ENCODE measurements around the gene PARD6B. TPM values are rescaled to one million over a fixed set of nuclear protein-coding genes. Genes with fewer than 3 reads are reported as not detected.
"Not testable (repeated sequence)": the region's sequence is repeated elsewhere in the genome, so short reads cannot be mapped to it uniquely, and the experiment has no call there.

The PARD6B gene
- polyA plus RNA-seq, 1 donor from 2014 or later: 5.9 TPM

- Histone ChIP-seq H3K36me3 (ENCODE audit: insufficient read depth, low read length) (no peaks in the 10 kb centered on the region), H4K20me1 (ENCODE audit: insufficient read depth) (no peaks in the 10 kb centered on the region), H3K4me2 (ENCODE audit: low read length) (no peak overlapping the region), H3K27me3 (ENCODE audit: insufficient read depth, low read depth, low read length) (no peaks in the 10 kb centered on the region), H3K9me2 (ENCODE audit: insufficient read depth, low read length) (no peaks in the 10 kb centered on the region), H3F3A (ENCODE audit: insufficient read depth, low read length, poor library complexity, severe bottlenecking) (no peaks in the 10 kb centered on the region), H3K27ac (ENCODE audit: low read length) (no peak overlapping the region), H2AFZ (ENCODE audit: low read depth, low read length) (no peak overlapping the region), H3K79me2 (replicated peaks; ENCODE audit: insufficient read depth, low read length) (no peaks in the 10 kb centered on the region), H3K4me3 (ENCODE audit: low read length) (no peak overlapping the region), H3K9ac (ENCODE audit: low read length) (no peak overlapping the region), H3K9me3 (ENCODE audit: low read length) (no peaks in the 10 kb centered on the region)
- TF ChIP-seq MXI1 (conservative IDR thresholded peaks at IDR 0.05; ENCODE audit: poor library complexity, severe bottlenecking): no peak
- no peak for TF ChIP-seq EZH2 (IDR thresholded peaks at IDR 0.05; ENCODE audit: borderline replicate concordance, insufficient read depth, low read length, poor library complexity, severe bottlenecking)
- TF ChIP-seq RAD21 (conservative IDR thresholded peaks at IDR 0.05): no peak
- no peak for TF ChIP-seq POLR2AphosphoS5 (IDR thresholded peaks at IDR 0.05)
- TF ChIP-seq CTCF (IDR thresholded peaks at IDR 0.05; ENCODE audit: poor library complexity, severe bottlenecking): no peak
- TF ChIP-seq SMC3 (conservative IDR thresholded peaks at IDR 0.05; ENCODE audit: poor library complexity): no peak
- no peak for TF ChIP-seq REST (IDR thresholded peaks at IDR 0.05; ENCODE audit: borderline replicate concordance)
- TF ChIP-seq TAF1 (IDR thresholded peaks at IDR 0.05; ENCODE audit: low read depth): no peak
- no peak for TF ChIP-seq EP300 (conservative IDR thresholded peaks at IDR 0.05; ENCODE audit: poor library complexity, severe bottlenecking)
Observed at GRCh38 chr20:50799890-50800550, 68.6 kb downstream of the PARD6B start.

GRCh38 chr20:50800986-50801746 is 69.8 kb downstream of the PARD6B start:
- not testable (repeated sequence) for H3F3A ChIP-seq (ENCODE audit: insufficient read depth, low read length, poor library complexity, severe bottlenecking); H4K20me1 ChIP-seq (ENCODE audit: insufficient read depth); H2AFZ ChIP-seq (ENCODE audit: low read depth, low read length); H3K27me3 ChIP-seq (ENCODE audit: insufficient read depth, low read depth, low read length); H3K27ac ChIP-seq (ENCODE audit: low read length); H3K9ac ChIP-seq (ENCODE audit: low read length); H3K4me3 ChIP-seq (ENCODE audit: low read length); H3K79me2 ChIP-seq (replicated peaks; ENCODE audit: insufficient read depth, low read length); H3K4me2 ChIP-seq (ENCODE audit: low read length); H3K9me2 ChIP-seq (ENCODE audit: insufficient read depth, low read length); H3K9me3 ChIP-seq (ENCODE audit: low read length); H3K36me3 ChIP-seq (ENCODE audit: insufficient read depth, low read length)

Data from neural cell (in vitro differentiated cells).